Measurements from ENCODE around the gene NFIA.
"Not testable (repeated sequence)": the region's sequence is repeated elsewhere in the genome, so short reads cannot be mapped to it uniquely, and the experiment has no call there.

Gene NFIA

GRCh38 chr1:61056573-61057439 lies 25.6 kb upstream of the NFIA start:
- Histone ChIP-seq H3K4me2 (ENCODE audit: low read length) (peak overlapping the region; percentile 85), H3K27me3 (ENCODE audit: control insufficient read depth, insufficient read depth, low read length) (no peaks in the 10 kb centered on the region), H3K27ac (peak overlapping the region; percentile 78), H3K79me2 (no peaks in the 10 kb centered on the region), H3K9ac (no peak overlapping the region), H3K36me3 (ENCODE audit: control insufficient read depth, insufficient read depth, low read length) (no peaks in the 10 kb centered on the region), H3K4me1 (peaks cover 2% of the 10 kb centered on the region), H2AFZ (peak overlapping the region; percentile 80), H3K9me3 (ENCODE audit: control insufficient read depth, low read length) (no peaks in the 10 kb centered on the region), H3K4me3 (ENCODE audit: low read depth, low read length) (peak overlapping the region; percentile 72)
- no peak for TF ChIP-seq CTCF (IDR thresholded peaks at IDR 0.05)

GRCh38 chr1:61058483-61059245 lies 23.7 kb upstream of the NFIA start:
- H3K4me2 ChIP-seq (ENCODE audit: low read length): no peak overlapping the region

GRCh38 chr1:61061601-61062000 lies 20.8 kb upstream of the NFIA start:
- not testable (repeated sequence) for H2AFZ ChIP-seq; H3K4me3 ChIP-seq (ENCODE audit: low read depth, low read length); H3K79me2 ChIP-seq; H3K27ac ChIP-seq; H3K4me2 ChIP-seq (ENCODE audit: low read length); H3K27me3 ChIP-seq (ENCODE audit: control insufficient read depth, insufficient read depth, low read length); H3K36me3 ChIP-seq (ENCODE audit: control insufficient read depth, insufficient read depth, low read length); H3K4me1 ChIP-seq; H3K9me3 ChIP-seq (ENCODE audit: control insufficient read depth, low read length); H3K9ac ChIP-seq

More at GRCh38 chr1:61058483-61059245, 23.7 kb upstream of the NFIA start:
- Histone ChIP-seq H3K36me3 (ENCODE audit: control insufficient read depth, insufficient read depth, low read length) (no peaks in the 10 kb centered on the region), H3K4me1 (no peaks in the 10 kb centered on the region), H3K79me2 (no peaks in the 10 kb centered on the region), H3K4me3 (ENCODE audit: low read depth, low read length) (no peak overlapping the region), H3K27ac (no peak overlapping the region), H3K9me3 (ENCODE audit: control insufficient read depth, low read length) (no peaks in the 10 kb centered on the region), H3K9ac (no peak overlapping the region), H2AFZ (no peak overlapping the region), H3K27me3 (ENCODE audit: control insufficient read depth, insufficient read depth, low read length) (no peaks in the 10 kb centered on the region)
- no peak for TF ChIP-seq CTCF (IDR thresholded peaks at IDR 0.05)

GRCh38 chr1:61064673-61065072 lies 17.7 kb upstream of the NFIA start:
- H3K4me3 ChIP-seq (ENCODE audit: low read depth, low read length): no peak overlapping the region

More at GRCh38 chr1:61064673-61065072, 17.7 kb upstream of the NFIA start:
- TF ChIP-seq CTCF (IDR thresholded peaks at IDR 0.05): no peak
- Histone ChIP-seq H3K27me3 (ENCODE audit: control insufficient read depth, insufficient read depth, low read length) (no peaks in the 10 kb centered on the region), H3K79me2 (no peaks in the 10 kb centered on the region), H3K9ac (no peak overlapping the region), H3K4me2 (ENCODE audit: low read length) (no peak overlapping the region), H3K36me3 (ENCODE audit: control insufficient read depth, insufficient read depth, low read length) (no peaks in the 10 kb centered on the region), H3K27ac (no peak overlapping the region), H3K4me1 (peaks cover 6% of the 10 kb centered on the region), H3K9me3 (ENCODE audit: control insufficient read depth, low read length) (no peaks in the 10 kb centered on the region), H2AFZ (no peak overlapping the region)

All from parathyroid adenoma (tissue), 2 donors.